ENCODE data around the gene CREBL2. TPM values are rescaled to one million over a fixed set of nuclear protein-coding genes. Genes with fewer than 3 reads are reported as not detected.

Gene CREBL2
- total RNA-seq, 3 donors from 2014 or later (not counting 1 experiment from before 2014, with no cell fraction given), result 9.0 to 13.1 (median 10.7) TPM

GRCh38 chr12:12609692-12610091 lies 2.0 kb upstream of the CREBL2 start:
- no peak overlapping the region for H3K4me3 ChIP-seq (ENCODE audit: low read length)
- H3K36me3 ChIP-seq (ENCODE audit: control insufficient read depth, insufficient read depth, low read length), result no peaks in the 10 kb centered on the region
- H3K9me3 ChIP-seq (ENCODE audit: control insufficient read depth, insufficient read depth, low read length), result no peaks in the 10 kb centered on the region
- H3K4me3 Mint-ChIP-seq, result no peak overlapping the region
- H3K9me3 Mint-ChIP-seq, result no peaks in the 10 kb centered on the region
- H3K27ac Mint-ChIP-seq, result no peak overlapping the region
- H3K36me3 Mint-ChIP-seq, result no peaks in the 10 kb centered on the region
- no peaks in the 10 kb centered on the region for H3K27me3 ChIP-seq (ENCODE audit: control insufficient read depth, insufficient read depth, low read length)
- H3K27me3 Mint-ChIP-seq (ENCODE audit: low read depth in 2 of 2), result peaks cover 4 to 7% of the 10 kb centered on the region in 2 donors
- DNase-seq (no peak), ATAC-seq (no peak)
- TF ChIP-seq, protein P1, sequence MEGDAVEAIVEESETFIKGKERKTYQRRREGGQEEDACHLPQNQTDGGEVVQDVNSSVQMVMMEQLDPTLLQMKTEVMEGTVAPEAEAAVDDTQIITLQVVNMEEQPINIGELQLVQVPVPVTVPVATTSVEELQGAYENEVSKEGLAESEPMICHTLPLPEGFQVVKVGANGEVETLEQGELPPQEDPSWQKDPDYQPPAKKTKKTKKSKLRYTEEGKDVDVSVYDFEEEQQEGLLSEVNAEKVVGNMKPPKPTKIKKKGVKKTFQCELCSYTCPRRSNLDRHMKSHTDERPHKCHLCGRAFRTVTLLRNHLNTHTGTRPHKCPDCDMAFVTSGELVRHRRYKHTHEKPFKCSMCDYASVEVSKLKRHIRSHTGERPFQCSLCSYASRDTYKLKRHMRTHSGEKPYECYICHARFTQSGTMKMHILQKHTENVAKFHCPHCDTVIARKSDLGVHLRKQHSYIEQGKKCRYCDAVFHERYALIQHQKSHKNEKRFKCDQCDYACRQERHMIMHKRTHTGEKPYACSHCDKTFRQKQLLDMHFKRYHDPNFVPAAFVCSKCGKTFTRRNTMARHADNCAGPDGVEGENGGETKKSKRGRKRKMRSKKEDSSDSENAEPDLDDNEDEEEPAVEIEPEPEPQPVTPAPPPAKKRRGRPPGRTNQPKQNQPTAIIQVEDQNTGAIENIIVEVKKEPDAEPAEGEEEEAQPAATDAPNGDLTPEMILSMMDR (IDR thresholded peaks at IDR 0.05), result no peak
- H3K27ac ChIP-seq (ENCODE audit: low read length), result no peak overlapping the region
- H3K4me1 Mint-ChIP-seq, result peaks cover 29 to 30% of the 10 kb centered on the region in 2 donors
- WGBS (ENCODE audit: insufficient coverage), result 94% methylated on average over 3 of the region's 3 CpGs
- peaks cover 17% of the 10 kb centered on the region for H3K4me1 ChIP-seq (ENCODE audit: control insufficient read depth, insufficient read depth, low read length)
- intact Hi-C loops (cut with micrococcal nuclease), result loop anchor here (5.0 kb wide), 1 partner anchor 118 kb away; no protein-coding TSS in a partner anchor

DNA sequence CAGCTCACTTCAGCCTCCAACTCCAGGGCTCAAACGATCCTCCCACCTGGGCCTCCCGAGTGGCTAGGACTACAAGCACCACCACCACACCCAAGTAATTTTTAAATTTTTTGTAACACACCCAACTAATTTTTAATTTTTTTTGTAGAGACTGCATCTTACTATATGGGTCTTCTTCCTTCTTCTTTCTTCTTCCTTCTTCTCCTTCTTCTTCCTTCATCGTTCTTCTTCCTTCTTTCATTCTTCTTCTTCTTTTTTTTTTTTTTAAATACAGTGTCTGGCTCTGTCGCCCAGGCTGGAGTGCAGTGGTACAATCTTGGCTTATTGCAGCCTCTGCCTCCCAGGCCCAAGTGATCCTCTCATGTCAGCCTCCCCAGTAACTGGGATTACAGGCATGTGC lies 965 bp upstream of the CREBL2 start:
- no peaks in the 10 kb centered on the region for H3K9me3 ChIP-seq (ENCODE audit: control insufficient read depth, insufficient read depth, low read length)
- TF ChIP-seq, protein P1 (IDR thresholded peaks at IDR 0.05), result no peak
- 86% methylated on average over 4 of the region's 4 CpGs for WGBS (ENCODE audit: insufficient coverage)
- no peaks in the 10 kb centered on the region for H3K27me3 ChIP-seq (ENCODE audit: control insufficient read depth, insufficient read depth, low read length)
- ATAC-seq, result no peak
- peak overlapping the region; percentile 90 for H3K4me3 Mint-ChIP-seq
- H3K27ac ChIP-seq (ENCODE audit: low read length), result no peak overlapping the region
- intact Hi-C loops (cut with micrococcal nuclease), result loop anchor here (1.0 to 5.0 kb wide), 2 partner anchors 86 to 117 kb away; partner anchors contain the start of gene GPR19
- H3K9me3 Mint-ChIP-seq, result no peaks in the 10 kb centered on the region
- H3K4me1 ChIP-seq (ENCODE audit: control insufficient read depth, insufficient read depth, low read length), result peaks cover 17% of the 10 kb centered on the region
- H3K27ac Mint-ChIP-seq, result peak overlapping the region; percentile 90 to 98
- no peak for DNase-seq
- peaks cover 29 to 30% of the 10 kb centered on the region in 2 donors for H3K4me1 Mint-ChIP-seq
- H3K27me3 Mint-ChIP-seq (ENCODE audit: low read depth in 2 of 2), result no peaks in the 10 kb centered on the region
- no peak overlapping the region for H3K4me3 ChIP-seq (ENCODE audit: low read length)
- H3K36me3 Mint-ChIP-seq, result no peaks in the 10 kb centered on the region
- H3K36me3 ChIP-seq (ENCODE audit: control insufficient read depth, insufficient read depth, low read length), result no peaks in the 10 kb centered on the region

DNA sequence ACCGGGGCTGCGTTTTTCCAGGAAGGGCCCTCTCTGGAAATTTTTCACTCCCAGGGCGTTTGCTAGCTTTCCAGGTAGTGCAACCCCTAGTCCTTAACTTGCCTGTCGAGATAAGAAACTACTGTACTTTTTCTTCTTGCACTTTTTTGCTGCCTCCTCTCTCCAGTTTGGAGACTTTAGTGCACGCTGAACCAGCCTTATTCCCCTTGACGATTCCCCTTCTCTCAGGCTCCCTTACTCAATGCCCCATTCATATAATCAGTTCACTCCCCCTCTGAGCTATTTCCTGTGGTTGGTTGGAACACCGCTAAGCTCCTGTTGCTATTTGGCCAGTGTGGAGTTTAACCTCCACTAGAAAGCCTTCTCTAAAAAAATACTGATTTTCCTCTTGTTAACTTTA lies 682 bp downstream of the CREBL2 start:
- Mint-ChIP-seq H3K4me3 (peak overlapping the region; percentile 90), H3K27me3 (ENCODE audit: low read depth in 2 of 2) (no peaks in the 10 kb centered on the region), H3K27ac (peak overlapping the region; percentile 90 to 98), H3K9me3 (no peaks in the 10 kb centered on the region), H3K4me1 (peaks cover 38 to 42% of the 10 kb centered on the region in 2 donors), H3K36me3 (no peaks in the 10 kb centered on the region)
- no peak for ATAC-seq
- Histone ChIP-seq H3K36me3 (ENCODE audit: control insufficient read depth, insufficient read depth, low read length) (no peaks in the 10 kb centered on the region), H3K4me3 (ENCODE audit: low read length) (peak overlapping the region; percentile 84), H3K4me1 (ENCODE audit: control insufficient read depth, insufficient read depth, low read length) (peaks cover 17% of the 10 kb centered on the region), H3K9me3 (ENCODE audit: control insufficient read depth, insufficient read depth, low read length) (no peaks in the 10 kb centered on the region), H3K27me3 (ENCODE audit: control insufficient read depth, insufficient read depth, low read length) (no peaks in the 10 kb centered on the region), H3K27ac (ENCODE audit: low read length) (peak overlapping the region; percentile 87)
- DNase-seq, result peak in 1 of 2 donors; percentile 64
- intact Hi-C loops (cut with micrococcal nuclease), result loop anchor here (1.0 to 5.0 kb wide), 3 partner anchors 51 to 232 kb away; no protein-coding TSS in a partner anchor
- TF ChIP-seq, protein P1 (IDR thresholded peaks at IDR 0.05), result no peak
- WGBS (ENCODE audit: insufficient coverage), result 0% methylated on average over 7 of the region's 7 CpGs

GRCh38 chr12:12613344-12613743 lies 1.7 kb downstream of the CREBL2 start:
- Mint-ChIP-seq H3K4me3 (peak overlapping the region; percentile 90), H3K36me3 (no peaks in the 10 kb centered on the region), H3K4me1 (peaks cover 38 to 42% of the 10 kb centered on the region in 2 donors), H3K9me3 (no peaks in the 10 kb centered on the region), H3K27me3 (ENCODE audit: low read depth in 2 of 2) (no peaks in the 10 kb centered on the region), H3K27ac (peak overlapping the region; percentile 90 to 98)
- Histone ChIP-seq H3K9me3 (ENCODE audit: control insufficient read depth, insufficient read depth, low read length) (no peaks in the 10 kb centered on the region), H3K4me1 (ENCODE audit: control insufficient read depth, insufficient read depth, low read length) (peaks cover 17% of the 10 kb centered on the region), H3K36me3 (ENCODE audit: control insufficient read depth, insufficient read depth, low read length) (no peaks in the 10 kb centered on the region), H3K4me3 (ENCODE audit: low read length) (no peak overlapping the region), H3K27ac (ENCODE audit: low read length) (no peak overlapping the region), H3K27me3 (ENCODE audit: control insufficient read depth, insufficient read depth, low read length) (no peaks in the 10 kb centered on the region)
- intact Hi-C loops (cut with micrococcal nuclease), result loop anchor here (2.0 to 5.0 kb wide), 2 partner anchors 114 to 233 kb away; no protein-coding TSS in a partner anchor
- WGBS (ENCODE audit: insufficient coverage), result 10% methylated on average over 4 of the region's 4 CpGs
- no peak for ATAC-seq
- TF ChIP-seq, protein P1 (IDR thresholded peaks at IDR 0.05), result no peak
- peak in 1 of 2 donors; percentile 36 for DNase-seq

Measured in natural killer cell (primary cell).